H9 (cell line): ENCODE results near the gene CFAP61. TPM values are rescaled to one million over a fixed set of nuclear protein-coding genes. Genes with fewer than 3 reads are reported as not detected.

Source experiments
- DNase-seq: peaks from one replicate; pipeline ENCODE4 v3.0.0-alpha.2; 2017
- H2AFZ ChIP-seq: one replicate; pipeline ENCODE4 v1.6.1; 2013; ENCODE audit warnings: mild to moderate bottlenecking, low read length, control low read depth, moderate library complexity
- H2AK5ac ChIP-seq: 2 replicates; pipeline ENCODE4 v1.6.1; 2013; ENCODE audit warnings: low read length, control low read depth, mixed read lengths; ENCODE audit not compliant: insufficient read length
- H2BK120ac ChIP-seq: one replicate; pipeline ENCODE4 v1.6.1; 2013; ENCODE audit warnings: low read depth, mild to moderate bottlenecking, low read length, control low read depth, inconsistent platforms; ENCODE audit not compliant: poor library complexity, severe bottlenecking
- H2BK12ac ChIP-seq: 2 replicates; pipeline ENCODE4 v1.6.1; 2013; ENCODE audit warnings: low read length, control low read depth, mixed read lengths, low read depth; ENCODE audit not compliant: insufficient read length
- H2BK15ac ChIP-seq: 2 replicates; pipeline ENCODE4 v1.6.1; 2013; ENCODE audit warnings: low read depth, low read length, control low read depth
- H2BK20ac ChIP-seq: one replicate; pipeline ENCODE4 v1.6.1; 2013; ENCODE audit warnings: low read depth, mild to moderate bottlenecking, low read length, control low read depth, inconsistent platforms; ENCODE audit not compliant: poor library complexity, severe bottlenecking
- H2BK5ac ChIP-seq: 2 replicates; pipeline ENCODE4 v1.6.1; 2013; ENCODE audit warnings: low read length, control low read depth, mixed read lengths; ENCODE audit not compliant: insufficient read length
- H3K14ac ChIP-seq: 2 replicates; pipeline ENCODE4 v1.6.1; 2013; ENCODE audit warnings: low read length, control low read depth; ENCODE audit not compliant: insufficient read depth
- H3K18ac ChIP-seq: 2 replicates; pipeline ENCODE4 v1.6.1; 2013; ENCODE audit warnings: low read depth, mild to moderate bottlenecking, mixed read lengths, low read length, control low read depth; ENCODE audit not compliant: insufficient read length
- H3K23ac ChIP-seq: 2 replicates; pipeline ENCODE4 v1.6.1; 2013; ENCODE audit warnings: low read length, control low read depth, mixed read lengths, low read depth; ENCODE audit not compliant: insufficient read length
- H3K23me2 ChIP-seq: 2 replicates; pipeline ENCODE4 v1.6.1; 2013; ENCODE audit warnings: low read depth, mild to moderate bottlenecking, mixed read lengths, low read length, control low read depth; ENCODE audit not compliant: insufficient read length, poor library complexity, severe bottlenecking
- H3K27ac ChIP-seq: 2 replicates; pipeline ENCODE4 v1.5.1; 2013; ENCODE audit warnings: low read length, control low read depth, mixed read lengths, low read depth; ENCODE audit not compliant: insufficient read length
- H3K27me3 ChIP-seq: 2 replicates; pipeline ENCODE4 v1.6.1; 2013; ENCODE audit warnings: low read length, control low read depth, inconsistent platforms; ENCODE audit not compliant: insufficient read depth
- H3K4ac ChIP-seq: 2 replicates; pipeline ENCODE4 v1.6.1; 2013; ENCODE audit warnings: low read depth, mild to moderate bottlenecking, control low read depth, inconsistent platforms, low read length, moderate library complexity
- H3K4me1 ChIP-seq: 2 replicates; pipeline ENCODE4 v1.6.1; 2013; ENCODE audit warnings: low read length, control low read depth, inconsistent platforms; ENCODE audit not compliant: insufficient read depth
- H3K4me2 ChIP-seq: 2 replicates; pipeline ENCODE4 v1.6.1; 2013; ENCODE audit warnings: low read length, control low read depth, mixed read lengths; ENCODE audit not compliant: insufficient read length, insufficient read depth
- H3K56ac ChIP-seq: 2 replicates; pipeline ENCODE4 v1.6.1; 2013; ENCODE audit warnings: low read depth, mild to moderate bottlenecking, mixed read lengths, low read length, control low read depth; ENCODE audit not compliant: insufficient read length
- H3K79me1 ChIP-seq: 2 replicates; pipeline ENCODE4 v1.6.1; 2013; ENCODE audit warnings: low read depth, mild to moderate bottlenecking, moderate library complexity, low read length, control low read depth, inconsistent platforms; ENCODE audit not compliant: insufficient read depth, poor library complexity, severe bottlenecking
- H3K79me2 ChIP-seq: 2 replicates; pipeline ENCODE4 v1.6.1; 2013; ENCODE audit warnings: low read length, control low read depth, inconsistent platforms; ENCODE audit not compliant: insufficient read depth
- H3K9ac ChIP-seq: 2 replicates; pipeline ENCODE4 v1.6.1; 2013; ENCODE audit warnings: low read length, control low read depth, mixed read lengths; ENCODE audit not compliant: insufficient read length; ENCODE audit errors: extremely low read depth
- H3K9me3 ChIP-seq: one replicate; pipeline ENCODE4 v1.6.1; 2013; ENCODE audit warnings: low read depth, low read length, inconsistent platforms; ENCODE audit not compliant: control insufficient read depth
- H3T11ph ChIP-seq: one replicate; pipeline ENCODE4 v1.6.1; 2013; ENCODE audit warnings: mild to moderate bottlenecking, low read length, control low read depth, inconsistent platforms
- H4K20me1 ChIP-seq: one replicate; pipeline ENCODE4 v1.6.1; 2013; ENCODE audit not compliant: control insufficient read depth, insufficient read length, insufficient read depth
- H4K5ac ChIP-seq: 2 replicates; pipeline ENCODE4 v1.6.1; 2013; ENCODE audit warnings: low read depth, mild to moderate bottlenecking, mixed read lengths, low read length, control low read depth; ENCODE audit not compliant: insufficient read length
- H4K8ac ChIP-seq: replicated peaks from 2 replicates; pipeline ENCODE4 v1.6.1; 2013; ENCODE audit warnings: low read length, control low read depth, mixed read lengths, low read depth; ENCODE audit not compliant: insufficient read length
- H4K91ac ChIP-seq: 2 replicates; pipeline ENCODE4 v1.6.1; 2013; ENCODE audit warnings: low read depth, mild to moderate bottlenecking, moderate library complexity, mixed read lengths, low read length, control low read depth; ENCODE audit not compliant: insufficient read length
- H3K27ac Mint-ChIP-seq, 3 experiments: 2 replicates in 2 of 3; 3 replicates in 1 of 3; pipeline ENCODE4 v1.8.0; 2020 to 2021; ENCODE audit warnings: mixed read lengths in 3 of 3, mild to moderate bottlenecking in 1 of 3, moderate library complexity in 1 of 3
- H3K27me3 Mint-ChIP-seq: 2 replicates; pipeline ENCODE4 v1.8.0; 2021; ENCODE audit warnings: low read depth, mild to moderate bottlenecking, moderate library complexity, mixed read lengths
- H3K36me3 Mint-ChIP-seq, 3 experiments: 2 replicates in 2 of 3; 3 replicates in 1 of 3; pipeline ENCODE4 v1.8.0; 2020 to 2021; ENCODE audit warnings: low read depth in 3 of 3, mixed read lengths in 3 of 3; ENCODE audit not compliant: insufficient read depth in 1 of 3
- H3K4me1 Mint-ChIP-seq, 2 experiments: 2 replicates each; pipeline ENCODE4 v1.8.0; 2020; ENCODE audit warnings: mixed read lengths in 2 of 2
- H3K4me3 Mint-ChIP-seq, 2 experiments: 2 replicates in 1 of 2; 3 replicates in 1 of 2; pipeline ENCODE4 v1.8.0; 2020 to 2021; ENCODE audit warnings: mild to moderate bottlenecking in 2 of 2, mixed read lengths in 2 of 2, moderate library complexity in 1 of 2
- H3K9me3 Mint-ChIP-seq, 2 experiments: 2 replicates in 1 of 2; 3 replicates in 1 of 2; pipeline ENCODE4 v1.8.0; 2020; ENCODE audit warnings: mild to moderate bottlenecking in 2 of 2, mixed read lengths in 2 of 2, moderate library complexity in 1 of 2
- CTCF ChIP-seq: fragments of 200-600 bp; sonication (generic); conservative IDR thresholded peaks from 3 replicates; pipeline ENCODE4 v1.8.0; 2021; ENCODE audit warnings: antibody characterized with exemption, mild to moderate bottlenecking
- WGBS: extraction: QIAGEN DNeasy Blood & Tissue Kit; methylation state at CpG from one replicate; pipeline ENCODE4 v1.1.7; 2013; ENCODE audit warnings: missing lambda C conversion rate, low lambda C conversion rate, mixed read lengths; ENCODE audit not compliant: insufficient read length; ENCODE audit errors: extremely low coverage; 5-methylcytosine and 5-hydroxymethylcytosine counted together
- total RNA-seq: library from RNA; stranded (reverse); gene quantifications from 2 replicates; pipeline ENCODE4 v1.2.1, GENCODE V29; 2021

Gene CFAP61
- total RNA-seq, 1 experiment from 2014 or later = 0.44 TPM

- Histone ChIP-seq H3K79me2 (no peaks in the 10 kb centered on the region), H2BK5ac (no peak overlapping the region)
- H3K36me3 Mint-ChIP-seq = peaks cover 19 to 89% (median 69%) of the 10 kb centered on the region in 3 experiments; a peak in 5 of 7 replicates
Measured at GRCh38 chr20:20036756-20037155, 15.6 kb upstream of the CFAP61 start.

More at GRCh38 chr20:20036756-20037155, 15.6 kb upstream of the CFAP61 start:
- no peaks in the 10 kb centered on the region for H3K9me3 ChIP-seq
- H4K20me1 ChIP-seq = no peaks in the 10 kb centered on the region
- no peak overlapping the region for H3K9ac ChIP-seq
- no peak overlapping the region for H3K18ac ChIP-seq
- no peak overlapping the region for H2BK12ac ChIP-seq
- no peak overlapping the region for H3K27ac ChIP-seq
- Mint-ChIP-seq H3K4me1 (peaks cover 5% of the 10 kb centered on the region in 2 experiments), H3K4me3 (no peak overlapping the region), H3K27ac (no peak overlapping the region), H3K9me3 (no peaks in the 10 kb centered on the region), H3K27me3 (no peaks in the 10 kb centered on the region)
- H2BK15ac ChIP-seq = no peak overlapping the region
- H2BK120ac ChIP-seq = no peak overlapping the region
- no peak overlapping the region for H2BK20ac ChIP-seq
- H3K4me1 ChIP-seq = no peaks in the 10 kb centered on the region; the same call in 1 of the 2 replicates
- no peak for DNase-seq
- no peak overlapping the region for H4K91ac ChIP-seq
- no peak overlapping the region for H3K4me2 ChIP-seq
- no peak overlapping the region for H2AK5ac ChIP-seq
- H4K8ac ChIP-seq = no peak overlapping the region
- no peak overlapping the region for H2AFZ ChIP-seq
- no peaks in the 10 kb centered on the region for H3K23me2 ChIP-seq
- no CpG with 5 or more reads among the region's 3 CpGs for WGBS
- no peaks in the 10 kb centered on the region for H3K27me3 ChIP-seq
- TF ChIP-seq CTCF = no peak
- no peak overlapping the region for H4K5ac ChIP-seq
- no peak overlapping the region for H3T11ph ChIP-seq
- no peak overlapping the region for H3K4ac ChIP-seq
- no peak overlapping the region for H3K14ac ChIP-seq
- H3K56ac ChIP-seq = no peak overlapping the region
- H3K79me1 ChIP-seq = no peaks in the 10 kb centered on the region
- H3K23ac ChIP-seq = no peak overlapping the region
